Stimulated activated CD4-positive, alpha-beta T cell treated with anti-CD3 and anti-CD28 coated beads, Interleukin-4, amount 100 ng/mL, for 24 hours (primary cell): ENCODE measurements around the gene SYS1.

Experiments
- DNase-seq: peaks from one replicate; pipeline ENCODE4 v3.0.0-alpha.2; 2020

SYS1 gene

GRCh38 chr20:45362804-45363610 is at the start of gene SYS1:
Gene SYS1 (plus strand): TSS chr20:45363156. CDS start chr20:45363532, 376 bp downstream.
- peak; percentile 100 for DNase-seq

GRCh38 chr20:45313943-45314342 is 49.0 kb upstream of the SYS1 start:
- DNase-seq = no peak

DNA sequence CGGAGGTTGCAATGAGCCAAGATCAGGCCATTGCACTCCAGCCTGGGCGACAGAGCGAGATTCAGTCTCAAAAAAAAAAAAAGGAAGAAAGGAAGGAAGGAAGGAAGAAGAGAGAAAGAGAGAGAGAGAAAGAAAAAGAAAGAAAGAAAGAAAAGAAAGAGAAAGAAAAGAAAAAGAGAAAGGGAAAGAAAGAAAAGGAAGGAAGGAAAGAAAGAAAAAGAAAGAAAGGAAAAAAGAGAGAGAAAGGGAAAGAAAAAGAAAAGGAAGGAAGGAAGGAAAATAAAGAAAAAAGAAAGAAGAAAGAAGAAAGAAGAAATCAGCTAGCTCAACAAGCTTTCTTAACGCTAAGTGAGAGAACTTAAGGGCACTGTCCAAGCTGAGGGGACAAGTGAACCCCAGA is 47.3 kb upstream of the SYS1 start:
- DNase-seq = no peak

- DNase-seq = no peak
Observed at GRCh38 chr20:45316150-45317080, 46.5 kb upstream of the SYS1 start.

DNA sequence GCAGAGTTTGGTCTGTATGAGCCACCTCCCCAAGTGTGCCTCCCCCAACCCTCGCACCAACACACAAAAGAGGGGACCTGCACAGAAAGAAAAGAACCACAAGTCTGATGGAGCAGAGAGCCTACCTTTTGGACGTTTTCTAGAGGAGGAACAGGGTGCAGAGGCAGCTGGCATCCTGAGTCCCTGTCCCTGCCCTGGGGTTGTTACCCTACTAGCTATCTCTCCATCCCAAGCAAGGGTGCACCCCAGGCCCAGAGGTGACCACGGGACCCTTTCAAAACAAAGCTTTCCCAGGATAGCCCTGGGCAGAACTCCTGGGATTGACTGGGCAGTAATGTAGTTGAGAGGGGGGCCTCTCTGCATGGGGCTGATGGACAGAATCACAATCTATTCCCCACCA is 45.1 kb upstream of the SYS1 start:
- DNase-seq = no peak

- DNase-seq = no peak
Observed at GRCh38 chr20:45318386-45318939, 44.5 kb upstream of the SYS1 start.

DNA sequence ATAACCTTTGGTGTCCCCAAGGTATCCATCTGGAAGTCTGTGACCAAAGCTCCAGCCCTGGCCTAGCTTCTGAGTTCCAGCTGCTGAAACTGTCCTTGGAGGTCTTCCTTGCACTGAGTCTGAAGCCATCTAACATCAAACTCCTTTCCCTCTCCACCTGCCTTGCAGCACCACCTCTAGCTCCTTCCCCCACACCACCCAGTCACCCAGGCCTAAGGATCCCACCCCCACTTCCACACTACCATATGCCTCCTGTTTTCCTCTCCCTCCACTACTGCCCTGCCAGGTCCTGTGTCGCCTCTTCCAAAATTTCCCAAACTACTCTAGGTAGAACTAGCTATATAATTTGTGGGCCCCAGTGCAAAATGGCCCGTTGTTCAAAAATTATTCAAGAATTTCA is 44.0 kb upstream of the SYS1 start:
- no peak for DNase-seq

- DNase-seq = no peak
Observed at GRCh38 chr20:45320948-45321595, 41.9 kb upstream of the SYS1 start.

DNA sequence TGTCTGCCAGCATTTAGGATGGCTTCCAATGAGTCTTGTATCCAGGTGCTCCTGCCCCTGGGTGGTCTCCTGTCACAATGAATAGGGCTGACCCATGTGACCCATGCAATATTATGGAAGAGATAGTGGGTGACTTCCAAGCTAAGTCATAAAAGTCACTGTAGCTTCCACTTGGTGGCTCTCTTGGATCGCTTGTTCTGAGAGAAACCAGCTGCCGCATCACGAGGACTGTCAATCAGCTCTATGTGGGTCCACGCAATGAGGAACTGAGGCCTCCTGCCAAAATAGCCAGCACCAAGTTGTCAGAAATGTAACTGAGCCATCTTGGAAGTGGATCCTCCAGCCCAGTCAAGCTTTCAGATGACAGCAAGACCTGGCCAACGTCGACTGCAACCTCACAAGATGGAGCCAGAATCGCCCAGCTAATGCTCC is 40.0 kb upstream of the SYS1 start:
- no peak for DNase-seq

DNA sequence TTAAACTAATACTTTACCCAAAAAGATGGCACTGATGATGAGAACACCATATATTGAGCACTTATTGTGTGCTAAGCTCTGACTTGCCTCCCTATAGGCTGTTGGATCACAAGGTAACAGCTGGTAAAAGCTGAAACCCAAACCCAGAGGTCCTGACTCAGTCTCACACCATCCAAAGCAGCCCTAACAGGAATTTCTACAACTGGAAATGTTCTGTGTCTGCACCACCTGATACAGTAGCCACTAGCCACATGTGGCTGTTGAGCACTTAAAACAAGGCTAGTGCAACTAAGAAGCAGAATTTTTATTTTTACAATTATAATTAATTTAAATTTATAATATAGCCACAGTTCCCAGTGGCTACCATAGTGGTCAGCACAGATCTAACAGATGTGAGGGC is 39.2 kb upstream of the SYS1 start:
- DNase-seq = no peak

GRCh38 chr20:45325371-45325770 is 37.6 kb upstream of the SYS1 start:
- no peak for DNase-seq

DNA sequence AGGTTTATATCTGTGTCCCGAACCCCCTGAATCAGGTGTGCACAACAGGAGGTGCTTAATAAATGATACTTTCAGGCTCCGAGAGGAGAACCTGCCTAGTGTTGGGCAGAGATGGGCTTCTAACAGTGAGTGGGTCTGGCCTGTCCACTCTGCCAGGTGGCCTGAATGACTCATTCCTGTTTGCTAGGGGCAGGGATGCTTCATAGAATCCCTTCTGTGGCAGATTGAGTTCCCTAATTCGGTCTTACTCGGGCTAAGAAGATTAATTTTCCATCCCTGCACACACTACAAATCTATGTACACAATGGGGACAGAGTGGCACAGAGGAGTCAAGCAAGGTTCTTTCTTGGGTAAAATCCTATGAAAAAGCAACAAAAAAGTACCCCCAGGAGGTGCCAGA is 34.5 kb upstream of the SYS1 start:
- DNase-seq = no peak

GRCh38 chr20:45329497-45330319 is 33.2 kb upstream of the SYS1 start:
- no peak for DNase-seq

DNA sequence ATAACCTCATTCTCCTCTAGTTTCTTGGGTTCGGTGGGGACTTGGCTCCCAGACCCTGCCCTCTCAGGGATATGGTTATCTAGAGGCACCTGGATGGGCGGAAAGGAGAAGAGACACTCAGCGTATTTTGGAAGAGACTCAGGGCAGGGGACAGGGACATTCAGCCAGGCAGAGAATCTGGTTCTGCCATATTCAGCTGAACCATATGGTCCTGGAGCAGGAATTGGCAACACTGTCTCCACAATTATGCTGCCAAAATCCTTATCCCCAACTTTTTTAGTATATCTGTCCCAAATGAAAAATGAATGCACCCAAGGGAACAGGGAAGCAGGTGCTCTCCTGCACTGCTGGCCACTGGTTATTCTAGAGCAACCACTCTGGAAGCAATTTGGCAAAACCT is 32.5 kb upstream of the SYS1 start:
- no peak for DNase-seq

GRCh38 chr20:45336530-45337366 is 26.2 kb upstream of the SYS1 start:
- DNase-seq = no peak

- DNase-seq = no peak
Observed at GRCh38 chr20:45337367-45338120, 25.4 kb upstream of the SYS1 start.

DNA sequence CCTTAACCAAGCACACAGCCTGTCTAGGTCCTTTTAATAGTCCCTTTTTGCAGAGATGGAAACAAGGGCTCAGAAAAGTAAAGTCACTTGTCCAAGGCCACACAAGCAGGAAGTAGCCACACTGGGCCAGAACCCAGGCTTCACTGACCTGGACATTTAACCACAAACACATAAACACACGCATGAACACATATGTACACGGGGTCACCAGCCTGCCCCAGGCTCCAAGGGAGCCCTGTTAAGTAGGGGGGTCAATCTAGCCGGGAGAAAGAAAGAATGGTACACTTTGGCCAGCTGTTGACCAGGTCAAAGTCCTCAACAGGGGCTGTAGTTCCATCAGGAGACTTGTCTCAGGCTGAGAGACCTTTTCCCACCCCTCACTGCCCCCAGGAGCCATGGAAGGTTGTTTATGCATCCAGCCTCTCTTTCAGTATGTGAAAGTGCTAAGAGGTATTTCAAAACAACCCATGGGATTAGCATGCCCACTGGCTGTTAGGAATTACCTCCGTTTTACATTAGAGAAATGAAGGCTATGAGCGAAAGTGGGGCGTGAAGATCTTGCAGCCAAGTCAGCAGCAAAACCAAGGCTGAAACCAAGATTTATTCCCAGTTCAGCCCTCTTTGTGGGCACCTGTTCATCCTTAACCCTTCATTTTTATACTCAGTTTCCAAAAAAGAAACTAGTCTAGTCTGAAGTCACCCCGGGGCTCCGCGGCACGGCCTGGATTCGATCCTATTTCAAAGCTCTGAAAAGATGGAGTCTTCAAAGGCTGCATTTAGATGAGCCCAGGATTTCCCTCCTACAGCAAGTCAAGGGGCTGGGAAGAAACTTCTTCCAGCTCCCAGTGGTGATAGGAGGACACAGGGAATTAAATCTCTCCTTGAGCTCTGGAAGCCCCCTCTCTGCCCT is 24.6 kb upstream of the SYS1 start:
- DNase-seq = no peak

- no peak for DNase-seq
Observed at GRCh38 chr20:45339084-45339483, 23.9 kb upstream of the SYS1 start.

DNA sequence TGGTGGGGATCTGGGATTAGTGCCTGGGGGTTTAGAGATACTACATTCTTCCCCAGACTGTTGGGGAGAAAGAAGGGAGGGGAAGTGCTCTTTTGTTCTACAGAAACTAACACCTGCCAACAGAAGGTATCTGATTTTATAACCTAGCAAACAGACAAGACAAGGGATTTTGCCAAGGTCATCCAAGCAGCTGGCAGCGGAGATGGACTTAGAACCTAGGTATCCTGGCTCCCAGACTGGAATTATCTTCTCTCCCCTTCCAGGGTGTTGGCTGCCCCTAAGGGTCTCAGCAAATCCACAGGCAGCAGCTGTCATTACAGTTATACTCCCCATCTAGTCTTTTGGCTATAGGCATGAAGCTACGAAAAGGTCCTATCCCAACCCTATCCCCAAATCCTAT is 23.2 kb upstream of the SYS1 start:
- no peak for DNase-seq
